Measurements from ENCODE around the gene C9orf50. TPM values are rescaled to one million over a fixed set of nuclear protein-coding genes. Genes with fewer than 3 reads are reported as not detected.

Gene C9orf50
- total and polyA plus RNA-seq, 10 donors: 0.12 to 0.46 (median 0.19) TPM; not detected in 6

DNA sequence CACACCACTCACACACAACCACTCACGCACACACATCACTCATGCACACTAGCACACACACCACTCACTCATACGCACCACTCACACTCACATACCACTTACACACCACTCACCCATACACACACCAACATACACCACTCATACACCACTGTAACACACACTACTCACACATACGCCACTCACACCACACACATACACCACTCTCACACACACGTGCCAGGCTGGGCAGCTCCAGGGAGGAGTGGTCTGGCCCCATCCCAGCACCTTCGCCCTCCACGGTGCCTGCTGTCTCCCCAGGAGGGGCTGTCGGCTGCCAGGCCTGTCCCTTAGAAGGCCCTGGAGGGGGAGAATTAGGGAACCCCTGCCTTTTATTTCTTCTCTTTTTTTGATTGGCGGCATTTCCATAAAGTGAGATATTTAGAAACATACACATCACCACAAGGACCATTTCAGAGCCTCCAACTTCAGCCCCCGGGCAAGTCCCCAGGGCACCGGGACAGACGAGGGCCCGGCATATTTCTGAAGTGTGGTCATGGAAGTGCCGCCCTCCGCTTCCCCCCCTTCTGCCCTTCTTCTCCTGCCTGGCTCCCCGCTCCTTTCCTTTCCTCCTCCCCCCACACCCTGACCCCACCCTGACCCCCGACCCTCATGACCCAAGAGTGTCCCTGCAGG is 27.3 kb upstream of the C9orf50 start:
- no peak for DNase-seq
- intact Hi-C loops (cut with DNase I; ENCODE audit: low total_unique reads): loop anchor here (10.0 kb wide), 1 partner anchor 137 kb away; no protein-coding TSS in a partner anchor

GRCh38 chr9:129647635-129648034 is 26.7 kb upstream of the C9orf50 start:
- intact Hi-C loops (cut with DNase I; ENCODE audit: low total_unique reads): loop anchor here (10.0 kb wide), 1 partner anchor 137 kb away; no protein-coding TSS in a partner anchor
- TF ChIP-seq, protein P1, sequence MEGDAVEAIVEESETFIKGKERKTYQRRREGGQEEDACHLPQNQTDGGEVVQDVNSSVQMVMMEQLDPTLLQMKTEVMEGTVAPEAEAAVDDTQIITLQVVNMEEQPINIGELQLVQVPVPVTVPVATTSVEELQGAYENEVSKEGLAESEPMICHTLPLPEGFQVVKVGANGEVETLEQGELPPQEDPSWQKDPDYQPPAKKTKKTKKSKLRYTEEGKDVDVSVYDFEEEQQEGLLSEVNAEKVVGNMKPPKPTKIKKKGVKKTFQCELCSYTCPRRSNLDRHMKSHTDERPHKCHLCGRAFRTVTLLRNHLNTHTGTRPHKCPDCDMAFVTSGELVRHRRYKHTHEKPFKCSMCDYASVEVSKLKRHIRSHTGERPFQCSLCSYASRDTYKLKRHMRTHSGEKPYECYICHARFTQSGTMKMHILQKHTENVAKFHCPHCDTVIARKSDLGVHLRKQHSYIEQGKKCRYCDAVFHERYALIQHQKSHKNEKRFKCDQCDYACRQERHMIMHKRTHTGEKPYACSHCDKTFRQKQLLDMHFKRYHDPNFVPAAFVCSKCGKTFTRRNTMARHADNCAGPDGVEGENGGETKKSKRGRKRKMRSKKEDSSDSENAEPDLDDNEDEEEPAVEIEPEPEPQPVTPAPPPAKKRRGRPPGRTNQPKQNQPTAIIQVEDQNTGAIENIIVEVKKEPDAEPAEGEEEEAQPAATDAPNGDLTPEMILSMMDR (IDR thresholded peaks at IDR 0.05 in 8 of 11, conservative IDR thresholded peaks at IDR 0.05 in 3 of 11): no peak
- TF ChIP-seq POLR2A (IDR thresholded peaks at IDR 0.05) (no peak), POLR2AphosphoS5 (IDR thresholded peaks at IDR 0.05) (no peak)
- no peak overlapping the region for H3K27ac ChIP-seq
- H3K27me3 ChIP-seq (replicated peaks in 1 of 7): no peaks in the 10 kb centered on the region
- no peak for DNase-seq
- H3K9me3 ChIP-seq: no peaks in the 10 kb centered on the region
- peaks cover 0 to 3% (median 2%) of the 10 kb centered on the region in 6 donors for H3K4me1 ChIP-seq
- no peaks in the 10 kb centered on the region for H3K36me3 ChIP-seq
- 82 to 91% (median 87%) methylated on average over 10 of the region's 10 CpGs for WGBS, 5 donors
- H3K4me3 ChIP-seq: no peak overlapping the region

More for the DNA sequence above, 27.3 kb upstream of the C9orf50 start:
- H3K4me3 ChIP-seq: no peak overlapping the region
- WGBS, 5 donors: 78 to 86% (median 81%) methylated on average over 16 of the region's 16 CpGs
- no peaks in the 10 kb centered on the region for H3K36me3 ChIP-seq
- TF ChIP-seq, protein P1 (IDR thresholded peaks at IDR 0.05 in 8 of 11, conservative IDR thresholded peaks at IDR 0.05 in 3 of 11): no peak
- TF ChIP-seq POLR2A (IDR thresholded peaks at IDR 0.05) (no peak), POLR2AphosphoS5 (IDR thresholded peaks at IDR 0.05) (no peak)
- no peaks in the 10 kb centered on the region for H3K9me3 ChIP-seq
- no peak overlapping the region for H3K27ac ChIP-seq
- no peaks in the 10 kb centered on the region for H3K4me1 ChIP-seq
- peaks cover 0 to under 1% (median 0%) of the 10 kb centered on the region in 7 donors for H3K27me3 ChIP-seq (replicated peaks in 1 of 7)

DNA sequence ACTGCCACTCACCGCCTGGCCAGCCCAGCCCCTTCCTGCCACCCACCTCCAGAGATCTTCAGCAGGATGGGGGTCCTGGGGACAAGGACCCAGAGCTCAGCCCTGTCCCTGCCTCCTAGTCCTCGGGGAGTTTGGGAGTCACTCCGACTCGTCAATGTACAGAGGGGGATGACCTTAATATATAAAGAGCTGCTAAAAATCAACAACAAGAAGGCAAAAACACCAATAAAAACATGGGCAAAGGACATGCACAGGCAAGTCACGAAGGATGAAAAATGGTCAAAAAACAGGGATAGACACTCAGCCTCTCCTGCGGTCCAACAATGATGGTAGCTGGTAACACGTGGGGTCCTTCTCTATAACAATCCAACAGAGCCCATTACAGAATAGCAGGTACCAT is 25.8 kb upstream of the C9orf50 start:
- 84 to 97% (median 94%) methylated on average over 7 of the region's 7 CpGs for WGBS, 5 donors
- Histone ChIP-seq H3K36me3 (no peaks in the 10 kb centered on the region), H3K4me3 (no peak overlapping the region), H3K9me3 (no peaks in the 10 kb centered on the region), H3K4me1 (peaks cover 0 to 10% (median 6%) of the 10 kb centered on the region in 6 donors), H3K27me3 (replicated peaks in 1 of 7) (no peaks in the 10 kb centered on the region), H3K27ac (no peak overlapping the region)
- no peak for TF ChIP-seq POLR2AphosphoS5 (IDR thresholded peaks at IDR 0.05)
- TF ChIP-seq, protein P1 (IDR thresholded peaks at IDR 0.05 in 8 of 11, conservative IDR thresholded peaks at IDR 0.05 in 3 of 11): no peak
- TF ChIP-seq POLR2A (IDR thresholded peaks at IDR 0.05): no peak
- DNase-seq: no peak
- intact Hi-C loops (cut with DNase I; ENCODE audit: low total_unique reads): loop anchor here (10.0 kb wide), 1 partner anchor 138 kb away; no protein-coding TSS in a partner anchor

DNA sequence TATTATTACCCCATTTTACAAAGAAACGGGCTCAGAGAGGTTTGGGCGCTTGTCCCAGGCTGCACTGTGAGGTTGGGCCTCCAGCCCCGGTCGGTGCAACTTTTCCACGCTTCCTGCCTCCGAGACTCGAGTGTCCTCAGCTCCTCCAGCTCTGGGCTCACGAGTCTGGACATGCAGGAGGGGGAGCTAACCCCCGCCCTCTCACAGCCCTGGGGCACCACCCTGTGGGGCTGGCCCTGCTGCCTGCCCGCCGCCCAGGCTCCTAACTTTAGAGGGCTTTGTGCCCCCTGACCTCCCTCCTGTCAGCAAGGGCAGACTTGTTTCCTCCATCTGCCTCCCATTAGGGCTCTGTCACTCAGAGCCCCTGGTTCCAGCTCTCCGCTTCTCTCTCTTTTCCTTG is 25.4 kb upstream of the C9orf50 start:
- DNase-seq: no peak
- 67 to 88% (median 81%) methylated on average over 11 to 12 of the region's 12 CpGs for WGBS, 5 donors
- H3K27ac ChIP-seq: no peak overlapping the region
- no peak for TF ChIP-seq POLR2A (IDR thresholded peaks at IDR 0.05)
- TF ChIP-seq POLR2AphosphoS5 (IDR thresholded peaks at IDR 0.05): no peak
- TF ChIP-seq, protein P1 (IDR thresholded peaks at IDR 0.05 in 8 of 11, conservative IDR thresholded peaks at IDR 0.05 in 3 of 11): no peak
- no peaks in the 10 kb centered on the region for H3K36me3 ChIP-seq
- H3K4me1 ChIP-seq: peaks cover under 1 to 14% (median 10%) of the 10 kb centered on the region in 6 donors
- H3K4me3 ChIP-seq: no peak overlapping the region
- intact Hi-C loops (cut with DNase I; ENCODE audit: low total_unique reads): loop anchor here (10.0 kb wide), 1 partner anchor 139 kb away; no protein-coding TSS in a partner anchor
- no peaks in the 10 kb centered on the region for H3K9me3 ChIP-seq
- H3K27me3 ChIP-seq (replicated peaks in 1 of 7): no peaks in the 10 kb centered on the region

Data from spleen (tissue), 11 donors.